OCI-LY7 (cell line): Measurements from ENCODE around the gene INO80E.

Experiments
- EZH2phosphoT487 ChIP-seq: fragments of 200-600 bp; sonication (generic); IDR thresholded peaks from 2 replicates; pipeline ENCODE4 v1.6.1; 2018; ENCODE audit warnings: low read depth, borderline replicate concordance, mild to moderate bottlenecking, mixed run types, antibody characterized with exemption, low read length, moderate library complexity, mixed read lengths
- TF ChIP-seq, protein P1 (sequence below): fragments of 200-600 bp; sonication (generic); conservative IDR thresholded peaks from 2 replicates; pipeline ENCODE4 v1.5.1; 2014; ENCODE audit warnings: mild to moderate bottlenecking, antibody characterized with exemption, low read length, moderate library complexity, mixed read lengths

DNA sequence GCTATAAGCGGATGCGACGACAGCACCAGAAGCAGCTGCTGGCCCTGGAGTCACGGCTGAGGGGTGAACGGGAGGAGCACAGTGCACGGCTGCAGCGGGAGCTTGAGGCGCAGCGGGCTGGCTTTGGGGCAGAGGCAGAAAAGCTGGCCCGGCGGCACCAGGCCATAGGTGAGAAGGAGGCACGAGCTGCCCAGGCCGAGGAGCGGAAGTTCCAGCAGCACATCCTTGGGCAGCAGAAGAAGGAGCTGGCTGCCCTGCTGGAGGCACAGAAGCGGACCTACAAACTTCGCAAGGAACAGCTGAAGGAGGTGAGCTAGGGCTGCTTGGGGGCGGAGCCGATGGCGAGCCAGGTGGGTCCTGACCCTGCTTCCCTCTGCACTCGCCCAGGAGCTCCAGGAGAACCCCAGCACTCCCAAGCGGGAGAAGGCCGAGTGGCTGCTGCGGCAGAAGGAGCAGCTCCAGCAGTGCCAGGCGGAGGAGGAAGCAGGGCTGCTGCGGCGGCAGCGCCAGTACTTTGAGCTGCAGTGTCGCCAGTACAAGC is 10.7 kb upstream of the INO80E start:
- TF ChIP-seq, protein P1, sequence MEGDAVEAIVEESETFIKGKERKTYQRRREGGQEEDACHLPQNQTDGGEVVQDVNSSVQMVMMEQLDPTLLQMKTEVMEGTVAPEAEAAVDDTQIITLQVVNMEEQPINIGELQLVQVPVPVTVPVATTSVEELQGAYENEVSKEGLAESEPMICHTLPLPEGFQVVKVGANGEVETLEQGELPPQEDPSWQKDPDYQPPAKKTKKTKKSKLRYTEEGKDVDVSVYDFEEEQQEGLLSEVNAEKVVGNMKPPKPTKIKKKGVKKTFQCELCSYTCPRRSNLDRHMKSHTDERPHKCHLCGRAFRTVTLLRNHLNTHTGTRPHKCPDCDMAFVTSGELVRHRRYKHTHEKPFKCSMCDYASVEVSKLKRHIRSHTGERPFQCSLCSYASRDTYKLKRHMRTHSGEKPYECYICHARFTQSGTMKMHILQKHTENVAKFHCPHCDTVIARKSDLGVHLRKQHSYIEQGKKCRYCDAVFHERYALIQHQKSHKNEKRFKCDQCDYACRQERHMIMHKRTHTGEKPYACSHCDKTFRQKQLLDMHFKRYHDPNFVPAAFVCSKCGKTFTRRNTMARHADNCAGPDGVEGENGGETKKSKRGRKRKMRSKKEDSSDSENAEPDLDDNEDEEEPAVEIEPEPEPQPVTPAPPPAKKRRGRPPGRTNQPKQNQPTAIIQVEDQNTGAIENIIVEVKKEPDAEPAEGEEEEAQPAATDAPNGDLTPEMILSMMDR, result no peak
- no peak for TF ChIP-seq EZH2phosphoT487
